SU-DHL-6 (cell line): ENCODE results near the gene SIM2.

Experiments
- EZH2phosphoT487 ChIP-seq: fragments of 200-600 bp; sonication (generic), shearing (Covaris generic); conservative IDR thresholded peaks from 2 replicates; pipeline ENCODE4 v1.6.1; 2018; ENCODE audit warnings: mild to moderate bottlenecking, antibody characterized with exemption, low read length, moderate library complexity, mixed read lengths
- TF ChIP-seq, protein P1 (sequence below): fragments of 200-600 bp; sonication (generic); IDR thresholded peaks from one replicate; pipeline ENCODE4 v1.5.1; 2017; ENCODE audit warnings: antibody characterized with exemption, mild to moderate bottlenecking, low read length, moderate library complexity; ENCODE audit not compliant: insufficient read depth, poor library complexity, severe bottlenecking

DNA sequence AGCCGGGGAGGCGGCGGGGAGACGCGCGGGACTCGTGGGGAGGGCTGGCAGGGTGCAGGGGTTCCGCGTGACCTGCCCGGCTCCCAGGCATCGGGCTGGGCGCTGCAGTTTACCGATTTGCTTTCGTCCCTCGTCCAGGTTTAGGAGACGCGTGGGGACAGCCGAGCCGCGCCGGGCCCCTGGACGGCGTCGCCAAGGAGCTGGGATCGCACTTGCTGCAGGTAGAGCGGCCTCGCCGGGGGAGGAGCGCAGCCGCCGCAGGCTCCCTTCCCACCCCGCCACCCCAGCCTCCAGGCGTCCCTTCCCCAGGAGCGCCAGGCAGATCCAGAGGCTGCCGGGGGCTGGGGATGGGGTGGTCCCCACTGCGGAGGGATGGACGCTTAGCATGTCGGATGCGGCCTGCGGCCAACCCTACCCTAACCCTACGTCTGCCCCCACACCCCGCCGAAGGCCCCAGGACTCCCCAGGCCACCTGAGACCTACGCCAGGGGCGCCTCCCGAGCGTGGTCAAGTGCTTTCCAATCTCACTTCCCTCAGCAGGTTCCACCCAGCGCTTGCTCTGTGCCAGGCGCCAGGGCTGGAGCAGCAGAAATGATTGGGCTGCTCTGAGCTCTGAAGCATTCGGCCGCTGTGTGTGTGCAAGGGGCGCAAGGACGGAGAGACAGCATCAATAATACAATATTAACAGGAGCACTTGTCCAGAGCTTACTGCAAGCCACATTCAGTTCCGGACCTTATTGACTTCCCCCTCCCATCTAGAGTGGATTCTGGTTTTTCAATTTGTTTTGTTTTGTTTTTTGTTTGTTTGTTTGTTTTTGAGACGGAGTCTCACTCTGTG lies 10.3 kb downstream of the SIM2 start:
- TF ChIP-seq, protein P1, sequence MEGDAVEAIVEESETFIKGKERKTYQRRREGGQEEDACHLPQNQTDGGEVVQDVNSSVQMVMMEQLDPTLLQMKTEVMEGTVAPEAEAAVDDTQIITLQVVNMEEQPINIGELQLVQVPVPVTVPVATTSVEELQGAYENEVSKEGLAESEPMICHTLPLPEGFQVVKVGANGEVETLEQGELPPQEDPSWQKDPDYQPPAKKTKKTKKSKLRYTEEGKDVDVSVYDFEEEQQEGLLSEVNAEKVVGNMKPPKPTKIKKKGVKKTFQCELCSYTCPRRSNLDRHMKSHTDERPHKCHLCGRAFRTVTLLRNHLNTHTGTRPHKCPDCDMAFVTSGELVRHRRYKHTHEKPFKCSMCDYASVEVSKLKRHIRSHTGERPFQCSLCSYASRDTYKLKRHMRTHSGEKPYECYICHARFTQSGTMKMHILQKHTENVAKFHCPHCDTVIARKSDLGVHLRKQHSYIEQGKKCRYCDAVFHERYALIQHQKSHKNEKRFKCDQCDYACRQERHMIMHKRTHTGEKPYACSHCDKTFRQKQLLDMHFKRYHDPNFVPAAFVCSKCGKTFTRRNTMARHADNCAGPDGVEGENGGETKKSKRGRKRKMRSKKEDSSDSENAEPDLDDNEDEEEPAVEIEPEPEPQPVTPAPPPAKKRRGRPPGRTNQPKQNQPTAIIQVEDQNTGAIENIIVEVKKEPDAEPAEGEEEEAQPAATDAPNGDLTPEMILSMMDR = no peak
- no peak for TF ChIP-seq EZH2phosphoT487
